T-helper 2 cell treated with Interferon-gamma antibody and Interleukin-4, amounts not matched to agents 5 μg/mL and 100 μg/mL, for 36 hours (primary cell): ENCODE data around the gene ARHGAP24.

Experiments used
- DNase-seq: peaks from one replicate; pipeline ENCODE4 v3.0.0; 2021; ENCODE audit warnings: low spot score
- H3K27ac Mint-ChIP-seq: one replicate; pipeline ENCODE4 v1.8.0; 2021; ENCODE audit warnings: mild to moderate bottlenecking, mixed read lengths
- H3K27me3 Mint-ChIP-seq: one replicate; pipeline ENCODE4 v1.8.0; 2021; ENCODE audit warnings: low read depth, mixed read lengths
- H3K36me3 Mint-ChIP-seq: one replicate; pipeline ENCODE4 v1.8.0; 2021; ENCODE audit warnings: low read depth, mixed read lengths
- H3K4me1 Mint-ChIP-seq: one replicate; pipeline ENCODE4 v1.8.0; 2021; ENCODE audit warnings: low read depth, mixed read lengths
- H3K4me3 Mint-ChIP-seq: one replicate; pipeline ENCODE4 v1.8.0; 2022; ENCODE audit warnings: mild to moderate bottlenecking, moderate library complexity, mixed read lengths
- H3K9me3 Mint-ChIP-seq: one replicate; pipeline ENCODE4 v1.8.0; 2021; ENCODE audit warnings: mixed read lengths

Gene ARHGAP24

DNA sequence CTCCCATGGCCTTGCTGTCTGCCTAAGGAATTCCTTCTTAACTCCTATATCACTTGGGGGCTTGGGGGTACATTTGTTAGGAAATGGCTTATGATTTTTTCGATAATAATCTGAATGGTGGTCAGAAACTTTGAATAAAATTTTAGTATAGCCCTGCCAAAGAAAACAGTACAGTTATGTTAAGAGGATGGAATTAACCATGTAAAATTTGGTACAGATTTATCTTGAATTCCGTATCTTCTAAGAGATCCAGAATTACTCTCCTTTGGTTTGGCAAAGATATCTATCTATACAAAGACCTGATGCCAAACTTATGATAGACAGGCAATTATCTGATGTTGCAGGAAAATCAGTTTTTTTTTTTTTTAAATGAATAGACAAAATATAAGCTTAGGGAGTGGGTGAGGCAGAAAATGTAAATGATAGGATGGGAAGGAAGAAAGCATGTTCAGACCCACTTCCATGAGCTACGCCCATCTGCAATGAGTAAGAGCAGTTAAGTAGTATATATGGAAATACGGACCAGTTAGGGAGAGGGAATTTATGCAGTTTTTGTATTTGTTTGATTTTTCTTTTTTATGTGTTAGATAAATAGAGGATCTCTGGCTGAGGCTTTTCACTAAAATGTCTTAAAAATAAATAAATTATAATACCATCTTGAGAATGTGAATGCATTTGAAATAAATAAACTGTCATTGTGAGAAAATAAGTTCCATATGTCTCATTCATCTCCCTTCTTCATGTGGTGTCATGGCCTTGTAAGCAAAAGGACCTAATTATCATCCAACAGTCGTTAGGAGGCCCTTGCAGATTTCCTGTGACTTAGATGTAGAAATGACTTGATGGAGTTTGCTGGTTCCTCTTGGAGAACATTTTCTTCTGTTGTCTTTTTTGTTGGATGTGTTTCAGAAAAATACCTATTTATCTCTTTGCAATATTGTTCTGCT lies 389.6 kb downstream of the ARHGAP24 start:
- Mint-ChIP-seq H3K4me1 (no peaks in the 10 kb centered on the region), H3K9me3 (peaks cover 4% of the 10 kb centered on the region), H3K4me3 (no peak overlapping the region), H3K27me3 (no peaks in the 10 kb centered on the region), H3K36me3 (no peaks in the 10 kb centered on the region), H3K27ac (no peak overlapping the region)
- DNase-seq, result no peak

- H3K9me3 Mint-ChIP-seq, result peaks cover 4% of the 10 kb centered on the region
- H3K36me3 Mint-ChIP-seq, result no peaks in the 10 kb centered on the region
- H3K27ac Mint-ChIP-seq, result no peak overlapping the region
- H3K4me3 Mint-ChIP-seq, result no peak overlapping the region
- no peaks in the 10 kb centered on the region for H3K4me1 Mint-ChIP-seq
- no peak for DNase-seq
- H3K27me3 Mint-ChIP-seq, result no peaks in the 10 kb centered on the region
Measured at GRCh38 chr4:85865256-85865655, 390.3 kb downstream of the ARHGAP24 start.

DNA sequence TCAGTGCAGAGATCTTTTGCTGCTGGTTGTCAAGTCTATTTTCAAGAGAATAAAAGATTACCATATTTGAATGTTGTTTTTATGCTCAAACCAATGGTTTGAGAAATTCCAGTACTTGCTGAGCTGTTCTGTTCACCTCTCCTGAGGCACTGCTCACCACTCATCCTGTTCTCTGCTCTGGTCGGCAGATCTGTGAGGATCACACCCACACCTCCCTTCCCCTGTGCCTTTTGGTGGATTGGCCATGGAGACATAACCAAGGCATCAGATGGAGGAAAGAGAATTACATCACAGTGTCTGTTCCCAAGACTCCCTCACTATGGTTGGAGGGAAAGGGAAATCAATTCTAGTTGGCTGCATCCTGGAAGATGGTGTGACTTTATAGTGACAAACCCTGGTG lies 391.6 kb downstream of the ARHGAP24 start:
- H3K4me3 Mint-ChIP-seq, result no peak overlapping the region
- H3K36me3 Mint-ChIP-seq, result no peaks in the 10 kb centered on the region
- H3K27me3 Mint-ChIP-seq, result no peaks in the 10 kb centered on the region
- peaks cover 4% of the 10 kb centered on the region for H3K9me3 Mint-ChIP-seq
- no peak for DNase-seq
- no peak overlapping the region for H3K27ac Mint-ChIP-seq
- H3K4me1 Mint-ChIP-seq, result no peaks in the 10 kb centered on the region

DNA sequence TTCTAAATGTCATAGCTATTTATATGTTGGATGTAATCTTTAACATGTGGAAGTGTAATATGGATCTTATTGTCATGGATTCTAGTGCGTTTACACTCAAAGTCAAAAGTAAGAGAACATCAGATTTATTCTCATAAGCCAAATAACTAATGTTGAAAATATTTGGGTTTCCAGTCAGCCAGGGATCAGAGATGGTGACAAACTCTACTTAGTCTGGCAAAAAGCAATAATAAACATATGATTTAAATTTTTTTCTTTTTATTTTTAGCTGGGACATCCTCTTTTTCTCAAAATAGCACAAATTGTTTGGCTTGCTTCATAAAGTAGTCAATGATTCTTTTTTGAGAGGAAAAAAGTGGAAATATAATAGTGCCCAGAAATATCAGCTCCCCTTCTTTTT lies 392.3 kb downstream of the ARHGAP24 start:
- Mint-ChIP-seq H3K36me3 (no peaks in the 10 kb centered on the region), H3K27me3 (no peaks in the 10 kb centered on the region), H3K4me1 (no peaks in the 10 kb centered on the region)

GRCh38 chr4:85869181-85869580 lies 394.2 kb downstream of the ARHGAP24 start:
- H3K4me1 Mint-ChIP-seq, result no peaks in the 10 kb centered on the region
- no peak overlapping the region for H3K27ac Mint-ChIP-seq
- no peaks in the 10 kb centered on the region for H3K27me3 Mint-ChIP-seq
- no peak overlapping the region for H3K4me3 Mint-ChIP-seq
- H3K9me3 Mint-ChIP-seq, result peaks cover 4% of the 10 kb centered on the region
- H3K36me3 Mint-ChIP-seq, result no peaks in the 10 kb centered on the region
- DNase-seq, result no peak

More for the DNA sequence above, 392.3 kb downstream of the ARHGAP24 start:
- no peak overlapping the region for H3K27ac Mint-ChIP-seq
- peaks cover 4% of the 10 kb centered on the region for H3K9me3 Mint-ChIP-seq
- no peak overlapping the region for H3K4me3 Mint-ChIP-seq
- no peak for DNase-seq

DNA sequence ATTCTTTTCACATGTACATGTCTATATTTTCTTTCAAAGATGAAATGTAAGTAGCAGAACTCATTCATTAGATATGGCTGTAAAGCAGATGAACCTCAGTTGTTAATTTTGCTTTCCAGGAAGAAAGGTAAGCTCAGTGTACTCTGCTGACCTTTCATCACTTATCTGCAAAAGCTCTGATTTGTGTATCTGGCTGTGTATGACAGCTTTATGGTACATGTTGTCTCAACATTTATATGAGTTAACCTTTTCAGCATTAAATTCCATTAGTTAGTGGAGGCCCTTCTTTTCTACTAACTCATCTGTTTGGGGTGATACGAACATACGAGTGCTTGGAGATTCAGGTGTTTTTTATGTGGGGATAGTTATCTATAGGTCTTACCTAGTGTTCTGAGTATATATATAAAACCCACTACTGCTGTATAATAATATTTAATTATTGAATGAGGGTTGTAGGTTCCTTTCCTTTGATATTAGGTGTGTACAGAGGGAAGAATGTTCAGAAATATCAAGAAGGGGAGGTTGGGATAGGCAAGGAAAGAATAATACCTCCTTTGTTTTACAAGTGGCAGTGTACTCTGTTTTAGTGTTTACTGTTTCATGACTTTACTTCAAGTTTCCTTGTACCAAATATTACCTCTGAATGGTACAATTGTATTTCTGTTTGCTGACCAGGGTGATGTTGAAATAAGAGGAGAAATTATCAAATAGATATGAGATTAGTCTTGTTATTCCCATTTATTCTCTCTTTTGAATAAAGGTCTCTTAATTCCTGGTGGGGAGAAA lies 395.5 kb downstream of the ARHGAP24 start:
- Mint-ChIP-seq H3K4me3 (no peak overlapping the region), H3K27ac (no peak overlapping the region), H3K27me3 (no peaks in the 10 kb centered on the region), H3K4me1 (no peaks in the 10 kb centered on the region), H3K9me3 (no peaks in the 10 kb centered on the region), H3K36me3 (no peaks in the 10 kb centered on the region)
- DNase-seq, result no peak

DNA sequence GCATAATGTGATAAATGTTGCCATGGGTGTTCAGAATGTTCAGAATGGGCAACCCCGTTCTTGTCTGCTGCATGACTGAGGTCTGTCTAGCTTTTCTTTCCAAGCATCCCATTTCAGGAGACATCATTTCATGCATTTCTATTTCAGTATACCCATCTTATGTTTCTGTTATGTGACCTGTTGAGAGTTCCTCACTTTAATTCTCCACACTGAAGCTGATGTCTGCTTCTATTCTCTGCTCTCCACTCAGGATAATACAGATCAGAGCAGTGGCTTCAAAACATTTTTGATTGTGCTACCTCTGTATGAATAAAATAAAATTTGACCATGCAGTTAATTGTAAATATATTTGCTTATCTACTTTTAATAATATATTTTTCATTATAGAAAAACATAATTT lies 398.6 kb downstream of the ARHGAP24 start:
- Mint-ChIP-seq H3K36me3 (no peaks in the 10 kb centered on the region), H3K4me1 (no peaks in the 10 kb centered on the region), H3K9me3 (no peaks in the 10 kb centered on the region), H3K27ac (no peak overlapping the region), H3K4me3 (no peak overlapping the region), H3K27me3 (no peaks in the 10 kb centered on the region)
- no peak for DNase-seq

- H3K9me3 Mint-ChIP-seq, result no peaks in the 10 kb centered on the region
- no peaks in the 10 kb centered on the region for H3K36me3 Mint-ChIP-seq
- no peaks in the 10 kb centered on the region for H3K4me1 Mint-ChIP-seq
- H3K27ac Mint-ChIP-seq, result no peak overlapping the region
- no peak for DNase-seq
- H3K4me3 Mint-ChIP-seq, result no peak overlapping the region
- H3K27me3 Mint-ChIP-seq, result no peaks in the 10 kb centered on the region
Measured at GRCh38 chr4:85879518-85879917, 404.6 kb downstream of the ARHGAP24 start.

GRCh38 chr4:85883180-85883579 lies 408.2 kb downstream of the ARHGAP24 start:
- Mint-ChIP-seq H3K4me3 (no peak overlapping the region), H3K9me3 (no peaks in the 10 kb centered on the region), H3K27ac (no peak overlapping the region), H3K36me3 (no peaks in the 10 kb centered on the region), H3K4me1 (no peaks in the 10 kb centered on the region), H3K27me3 (no peaks in the 10 kb centered on the region)
- DNase-seq, result no peak

DNA sequence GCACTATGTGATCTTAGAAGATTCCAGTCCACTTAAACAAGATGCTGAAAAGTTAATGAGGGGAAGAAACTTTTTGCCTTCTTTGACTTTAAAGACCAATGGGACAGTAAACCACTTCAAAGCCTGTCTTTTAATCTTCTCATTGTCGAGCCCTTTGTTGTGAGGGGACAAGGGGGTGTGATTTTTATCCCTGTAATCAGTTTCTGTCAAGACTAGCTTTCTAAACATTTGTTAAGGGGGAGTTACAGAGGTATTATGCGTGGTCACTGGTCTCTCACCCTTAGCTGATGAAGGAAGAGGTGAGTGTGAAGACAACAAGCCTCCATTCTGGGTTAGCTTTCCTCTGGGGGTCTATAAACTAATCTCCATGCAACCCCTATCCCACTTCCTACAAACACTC lies 409.3 kb downstream of the ARHGAP24 start:
- no peak overlapping the region for H3K4me3 Mint-ChIP-seq
- no peak for DNase-seq
- no peaks in the 10 kb centered on the region for H3K36me3 Mint-ChIP-seq
- H3K27me3 Mint-ChIP-seq, result no peaks in the 10 kb centered on the region
- H3K4me1 Mint-ChIP-seq, result no peaks in the 10 kb centered on the region
- no peaks in the 10 kb centered on the region for H3K9me3 Mint-ChIP-seq
- no peak overlapping the region for H3K27ac Mint-ChIP-seq

DNA sequence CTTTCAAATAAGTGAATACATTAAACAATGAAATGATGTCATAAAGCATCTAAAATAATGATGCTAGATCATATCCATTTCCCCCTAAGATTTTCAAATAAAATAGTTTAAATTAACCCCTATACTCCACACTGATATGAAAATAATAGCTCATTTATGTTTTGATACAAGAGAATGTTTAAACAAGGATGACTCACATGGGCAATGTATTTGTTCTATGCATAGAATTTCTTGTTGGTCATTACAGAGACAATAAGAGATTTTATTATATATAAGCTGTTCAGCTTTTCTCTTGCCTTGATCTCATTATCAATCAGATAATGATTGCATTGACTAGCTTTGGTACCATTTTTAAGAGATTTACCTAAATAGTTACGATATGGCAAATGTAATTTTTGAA lies 411.7 kb downstream of the ARHGAP24 start:
- Mint-ChIP-seq H3K4me1 (no peaks in the 10 kb centered on the region), H3K4me3 (no peak overlapping the region), H3K27ac (no peak overlapping the region), H3K36me3 (no peaks in the 10 kb centered on the region), H3K27me3 (no peaks in the 10 kb centered on the region), H3K9me3 (no peaks in the 10 kb centered on the region)
- DNase-seq, result no peak

- no peak for DNase-seq
- no peak overlapping the region for H3K27ac Mint-ChIP-seq
- no peaks in the 10 kb centered on the region for H3K9me3 Mint-ChIP-seq
- H3K36me3 Mint-ChIP-seq, result no peaks in the 10 kb centered on the region
- H3K4me1 Mint-ChIP-seq, result no peaks in the 10 kb centered on the region
- no peaks in the 10 kb centered on the region for H3K27me3 Mint-ChIP-seq
- no peak overlapping the region for H3K4me3 Mint-ChIP-seq
Measured at GRCh38 chr4:85889314-85889713, 414.4 kb downstream of the ARHGAP24 start.

DNA sequence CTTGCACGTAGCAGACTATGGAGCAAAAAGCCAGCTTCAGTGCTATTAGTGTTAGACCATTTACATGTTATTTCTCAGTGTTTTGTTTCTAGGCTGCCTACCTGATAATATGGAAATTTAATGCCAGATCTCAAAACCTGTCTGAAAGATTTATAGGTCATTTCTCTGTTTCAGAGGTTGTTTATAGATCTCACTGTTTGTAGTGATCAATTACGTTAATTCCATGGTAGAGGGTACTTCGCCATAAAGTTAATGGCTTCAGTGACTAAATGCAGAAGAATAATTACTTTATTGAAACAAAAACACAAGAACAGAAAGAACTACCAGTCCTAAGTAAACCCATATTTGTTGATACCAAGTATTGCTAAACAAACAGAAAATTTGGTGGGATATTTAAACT lies 420.8 kb downstream of the ARHGAP24 start:
- DNase-seq, result no peak
- Mint-ChIP-seq H3K4me3 (no peak overlapping the region), H3K27me3 (no peaks in the 10 kb centered on the region), H3K4me1 (no peaks in the 10 kb centered on the region), H3K9me3 (no peaks in the 10 kb centered on the region), H3K36me3 (no peaks in the 10 kb centered on the region), H3K27ac (no peak overlapping the region)

GRCh38 chr4:85898231-85898630 lies 423.3 kb downstream of the ARHGAP24 start:
- no peak for DNase-seq
- H3K4me3 Mint-ChIP-seq, result no peak overlapping the region
- no peaks in the 10 kb centered on the region for H3K27me3 Mint-ChIP-seq
- no peak overlapping the region for H3K27ac Mint-ChIP-seq
- no peaks in the 10 kb centered on the region for H3K36me3 Mint-ChIP-seq
- H3K9me3 Mint-ChIP-seq, result no peaks in the 10 kb centered on the region
- no peaks in the 10 kb centered on the region for H3K4me1 Mint-ChIP-seq
